Measurements from ENCODE around the gene UGDH.
A peak's percentile ranks its signal among the peaks of the same experiment; 100 is the strongest.

The UGDH gene

GRCh38 chr4:39571054-39571453 is 43.8 kb upstream of the UGDH start:
- H3F3A ChIP-seq (ENCODE audit: insufficient read depth, low read length): no peaks in the 10 kb centered on the region
- no peaks in the 10 kb centered on the region for H3K36me3 ChIP-seq (replicated peaks; ENCODE audit: insufficient read depth, low read length)
- TF ChIP-seq EZH2phosphoT487 (IDR thresholded peaks at IDR 0.05; ENCODE audit: low read length): no peak
- no peak for TF ChIP-seq EZH2 (optimal IDR thresholded peaks at IDR 0.05; ENCODE audit: low read depth, low read length)
- TF ChIP-seq, protein P1, sequence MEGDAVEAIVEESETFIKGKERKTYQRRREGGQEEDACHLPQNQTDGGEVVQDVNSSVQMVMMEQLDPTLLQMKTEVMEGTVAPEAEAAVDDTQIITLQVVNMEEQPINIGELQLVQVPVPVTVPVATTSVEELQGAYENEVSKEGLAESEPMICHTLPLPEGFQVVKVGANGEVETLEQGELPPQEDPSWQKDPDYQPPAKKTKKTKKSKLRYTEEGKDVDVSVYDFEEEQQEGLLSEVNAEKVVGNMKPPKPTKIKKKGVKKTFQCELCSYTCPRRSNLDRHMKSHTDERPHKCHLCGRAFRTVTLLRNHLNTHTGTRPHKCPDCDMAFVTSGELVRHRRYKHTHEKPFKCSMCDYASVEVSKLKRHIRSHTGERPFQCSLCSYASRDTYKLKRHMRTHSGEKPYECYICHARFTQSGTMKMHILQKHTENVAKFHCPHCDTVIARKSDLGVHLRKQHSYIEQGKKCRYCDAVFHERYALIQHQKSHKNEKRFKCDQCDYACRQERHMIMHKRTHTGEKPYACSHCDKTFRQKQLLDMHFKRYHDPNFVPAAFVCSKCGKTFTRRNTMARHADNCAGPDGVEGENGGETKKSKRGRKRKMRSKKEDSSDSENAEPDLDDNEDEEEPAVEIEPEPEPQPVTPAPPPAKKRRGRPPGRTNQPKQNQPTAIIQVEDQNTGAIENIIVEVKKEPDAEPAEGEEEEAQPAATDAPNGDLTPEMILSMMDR (IDR thresholded peaks at IDR 0.05; ENCODE audit: low read length): no peak
- no peak overlapping the region for H3K27ac ChIP-seq (ENCODE audit: low read length)
- no peaks in the 10 kb centered on the region for H3K27me3 ChIP-seq (replicated peaks; ENCODE audit: insufficient read depth, low read length)
- H3K79me2 ChIP-seq (ENCODE audit: low read length): no peaks in the 10 kb centered on the region
- H3K4me2 ChIP-seq (ENCODE audit: low read depth, low read length): no peak overlapping the region
- DNase-seq: no peak
- H3K9ac ChIP-seq (ENCODE audit: low read length): no peak overlapping the region
- H3K4me3 ChIP-seq (ENCODE audit: low read length): no peak overlapping the region
- no peaks in the 10 kb centered on the region for H3K4me1 ChIP-seq (ENCODE audit: low read length)
- no peaks in the 10 kb centered on the region for H4K20me1 ChIP-seq (ENCODE audit: insufficient read depth, low read length)
- no peaks in the 10 kb centered on the region for H3K9me3 ChIP-seq (replicated peaks; ENCODE audit: insufficient read depth, low read length)
- H2AFZ ChIP-seq (ENCODE audit: low read length): no peak overlapping the region
- H3K9me2 ChIP-seq (replicated peaks; ENCODE audit: insufficient read depth, low read length): no peaks in the 10 kb centered on the region

GRCh38 chr4:39569209-39569608 is 42.0 kb upstream of the UGDH start:
- Histone ChIP-seq H3K4me3 (ENCODE audit: low read length) (peak overlapping the region; percentile 64), H3K36me3 (replicated peaks; ENCODE audit: insufficient read depth, low read length) (no peaks in the 10 kb centered on the region), H3K4me1 (ENCODE audit: low read length) (no peaks in the 10 kb centered on the region), H3K27ac (ENCODE audit: low read length) (no peak overlapping the region; the same call in 1 of the 2 replicates), H3K4me2 (ENCODE audit: low read depth, low read length) (peak overlapping the region; percentile 71), H3K9me3 (replicated peaks; ENCODE audit: insufficient read depth, low read length) (no peaks in the 10 kb centered on the region), H3K9me2 (replicated peaks; ENCODE audit: insufficient read depth, low read length) (no peaks in the 10 kb centered on the region), H4K20me1 (ENCODE audit: insufficient read depth, low read length) (no peaks in the 10 kb centered on the region), H3F3A (ENCODE audit: insufficient read depth, low read length) (no peaks in the 10 kb centered on the region), H3K79me2 (ENCODE audit: low read length) (no peaks in the 10 kb centered on the region), H3K9ac (ENCODE audit: low read length) (peak overlapping the region; percentile 46; the same call in 1 of the 2 replicates), H2AFZ (ENCODE audit: low read length) (peak overlapping the region; percentile 71), H3K27me3 (replicated peaks; ENCODE audit: insufficient read depth, low read length) (no peaks in the 10 kb centered on the region)
- no peak for DNase-seq
- TF ChIP-seq, protein P1 (IDR thresholded peaks at IDR 0.05; ENCODE audit: low read length): no peak
- TF ChIP-seq EZH2 (optimal IDR thresholded peaks at IDR 0.05; ENCODE audit: low read depth, low read length) (no peak), EZH2phosphoT487 (IDR thresholded peaks at IDR 0.05; ENCODE audit: low read length) (no peak)

DNA sequence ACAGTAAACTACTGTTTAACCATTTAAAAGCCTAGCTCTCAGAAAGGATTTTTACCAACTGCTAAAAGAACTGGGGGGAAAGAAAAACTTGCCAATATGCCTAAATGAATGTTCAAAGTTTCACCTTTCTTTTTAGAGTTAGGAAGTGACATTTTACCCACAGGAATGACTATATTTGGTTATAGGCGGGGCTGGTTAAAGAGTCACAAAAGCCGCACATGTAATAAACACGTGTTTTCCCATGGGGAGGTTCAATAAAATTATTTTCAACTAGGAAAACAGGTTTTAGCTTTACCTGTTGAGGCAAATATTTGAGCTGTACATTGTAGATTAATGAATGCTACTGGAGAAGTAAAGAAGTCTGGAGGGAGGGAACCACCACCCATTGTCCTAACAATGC is 41.6 kb upstream of the UGDH start:
- TF ChIP-seq EZH2phosphoT487 (IDR thresholded peaks at IDR 0.05; ENCODE audit: low read length): no peak
- no peak for TF ChIP-seq EZH2 (optimal IDR thresholded peaks at IDR 0.05; ENCODE audit: low read depth, low read length)
- TF ChIP-seq, protein P1 (IDR thresholded peaks at IDR 0.05; ENCODE audit: low read length): no peak

More for the DNA sequence above, 41.6 kb upstream of the UGDH start:
- Histone ChIP-seq H3K4me2 (ENCODE audit: low read depth, low read length) (peak overlapping the region; percentile 71), H3K4me3 (ENCODE audit: low read length) (peak overlapping the region; percentile 64), H2AFZ (ENCODE audit: low read length) (peak overlapping the region; percentile 71), H3K9ac (ENCODE audit: low read length) (peak overlapping the region; percentile 46; the same call in 1 of the 2 replicates), H4K20me1 (ENCODE audit: insufficient read depth, low read length) (no peaks in the 10 kb centered on the region), H3F3A (ENCODE audit: insufficient read depth, low read length) (no peaks in the 10 kb centered on the region), H3K9me2 (replicated peaks; ENCODE audit: insufficient read depth, low read length) (no peaks in the 10 kb centered on the region), H3K79me2 (ENCODE audit: low read length) (no peaks in the 10 kb centered on the region), H3K27ac (ENCODE audit: low read length) (no peak overlapping the region; the same call in 1 of the 2 replicates), H3K4me1 (ENCODE audit: low read length) (no peaks in the 10 kb centered on the region), H3K36me3 (replicated peaks; ENCODE audit: insufficient read depth, low read length) (no peaks in the 10 kb centered on the region), H3K27me3 (replicated peaks; ENCODE audit: insufficient read depth, low read length) (no peaks in the 10 kb centered on the region), H3K9me3 (replicated peaks; ENCODE audit: insufficient read depth, low read length) (no peaks in the 10 kb centered on the region)
- DNase-seq: peak; percentile 34
